Fibroblast of mammary gland (primary cell): Measurements from ENCODE around the gene RBP3.

Experiments used
- DNase-seq: peaks from one replicate; pipeline ENCODE4 v3.0.0-alpha.2; 2010; ENCODE audit warnings: low read depth
- H3K4me3 ChIP-seq: 2 replicates; pipeline ENCODE4 v1.5.1; 2011; ENCODE audit warnings: low read depth, mild to moderate bottlenecking, low read length, moderate library complexity; ENCODE audit not compliant: control insufficient read depth
- CTCF ChIP-seq: conservative IDR thresholded peaks from 2 replicates; pipeline ENCODE4 v1.5.1; 2011; ENCODE audit warnings: low read depth, low read length, inconsistent platforms; ENCODE audit not compliant: control insufficient read depth, insufficient read depth

Gene RBP3

GRCh38 chr10:47334466-47335295, 13.5 kb upstream of the RBP3 start:
- no peak for TF ChIP-seq CTCF
- DNase-seq = no peak
- H3K4me3 ChIP-seq = no peak overlapping the region

- no peak for TF ChIP-seq CTCF
- no peak overlapping the region for H3K4me3 ChIP-seq
- DNase-seq = no peak
Observed at GRCh38 chr10:47335906-47336305, 12.3 kb upstream of the RBP3 start.

- TF ChIP-seq CTCF = no peak
- no peak overlapping the region for H3K4me3 ChIP-seq
- no peak for DNase-seq
Observed at GRCh38 chr10:47336387-47337134, 11.6 kb upstream of the RBP3 start.

- DNase-seq = no peak
- H3K4me3 ChIP-seq = no peak overlapping the region
- no peak for TF ChIP-seq CTCF
Observed at GRCh38 chr10:47337310-47337709, 10.9 kb upstream of the RBP3 start.

- TF ChIP-seq CTCF = no peak
- DNase-seq = no peak
- no peak overlapping the region for H3K4me3 ChIP-seq
Observed at GRCh38 chr10:47339186-47339735, 8.9 kb upstream of the RBP3 start.

- H3K4me3 ChIP-seq = no peak overlapping the region
- no peak for DNase-seq
- TF ChIP-seq CTCF = no peak
Observed at GRCh38 chr10:47339759-47340607, 8.2 kb upstream of the RBP3 start.
